ENCODE measurements around the gene NPFF.
A peak's percentile ranks its signal among the peaks of the same experiment; 100 is the strongest.

Gene NPFF

GRCh38 chr12:53513712-53514410 lies 6.6 kb upstream of the NPFF start:
- ATAC-seq = no peak
- no peak for DNase-seq

- ATAC-seq (no peak), DNase-seq (no peak)
These were observed 3.0 kb upstream of the NPFF start for GRCh38 chr12:53510181-53510812.

GRCh38 chr12:53508534-53509170 lies 1.4 kb upstream of the NPFF start:
- ATAC-seq = peak; percentile 92
- DNase-seq = peak; percentile 90

GRCh38 chr12:53507603-53507885 lies 260 bp upstream of the NPFF start:
- no peak for DNase-seq
- ATAC-seq = no peak

- ATAC-seq = no peak
- no peak for DNase-seq
These were observed 866 bp downstream of the NPFF start for GRCh38 chr12:53506450-53506785.

GRCh38 chr12:53505555-53506449 lies 1.5 kb downstream of the NPFF start:
- DNase-seq = no peak
- ATAC-seq = no peak

GRCh38 chr12:53505086-53505485 lies 2.2 kb downstream of the NPFF start:
- DNase-seq (no peak), ATAC-seq (no peak)

- no peak for ATAC-seq
- DNase-seq = no peak
These were observed 3.0 kb downstream of the NPFF start for GRCh38 chr12:53504004-53504920.

GRCh38 chr12:53502983-53503728 lies 4.1 kb downstream of the NPFF start:
- no peak for DNase-seq
- no peak for ATAC-seq

GRCh38 chr12:53502331-53502730 lies 5.0 kb downstream of the NPFF start:
- no peak for DNase-seq
- no peak for ATAC-seq

- ATAC-seq (no peak), DNase-seq (no peak)
These were observed 5.6 kb downstream of the NPFF start for GRCh38 chr12:53501615-53502181.

- peak; percentile 93 for DNase-seq
- ATAC-seq = peak; percentile 83
These were observed 6.3 kb downstream of the NPFF start, which contains the start of gene TARBP2 for GRCh38 chr12:53500776-53501614. Gene TARBP2 (plus strand): TSS chr12:53501283. CDS start chr12:53501409, 126 bp downstream.

GRCh38 chr12:53500142-53500775 lies 7.0 kb downstream of the NPFF start:
- DNase-seq = no peak
- no peak for ATAC-seq

GRCh38 chr12:53499266-53500141 lies 7.8 kb downstream of the NPFF start, which contains the start of gene MAP3K12:
Gene MAP3K12 (minus strand): TSS chr12:53499458. CDS start chr12:53487391, 12,067 bp downstream.
- ATAC-seq (peak; percentile 6), DNase-seq (peak; percentile 71)

GRCh38 chr12:53498235-53498630 lies 9.1 kb downstream of the NPFF start:
- ATAC-seq = no peak

GRCh38 chr12:53497461-53497860 lies 9.8 kb downstream of the NPFF start:
- ATAC-seq (no peak), DNase-seq (no peak)

More at GRCh38 chr12:53498235-53498630, 9.1 kb downstream of the NPFF start:
- no peak for DNase-seq

- DNase-seq (no peak), ATAC-seq (no peak)
These were observed 10.6 kb downstream of the NPFF start for GRCh38 chr12:53496752-53497032.

Data from stimulated activated naive CD8-positive, alpha-beta T cell treated with anti-CD3 and anti-CD28 coated beads, Interleukin-15, Interleukin-2, amounts not matched to agents 100 U/mL and 50 U/mL, for 24 hours (primary cell).